Neural cell (in vitro differentiated cells): ENCODE data around the gene SEL1L2.

ENCODE experiments used
- EP300 ChIP-seq: fragments of 450-650 bp; conservative IDR thresholded peaks from 2 replicates; pipeline ENCODE4 v1.6.1; 2014; ENCODE audit warnings: antibody characterized with exemption, mild to moderate bottlenecking, moderate library complexity; ENCODE audit not compliant: poor library complexity, severe bottlenecking
- MXI1 ChIP-seq: fragments of 450-650 bp; conservative IDR thresholded peaks from 2 replicates; pipeline ENCODE4 v1.6.1; 2014; ENCODE audit warnings: antibody characterized with exemption, mild to moderate bottlenecking; ENCODE audit not compliant: poor library complexity, severe bottlenecking
- TAF1 ChIP-seq: IDR thresholded peaks from 2 replicates; pipeline ENCODE4 v1.6.1; 2012; ENCODE audit warnings: low read depth
- TF ChIP-seq, protein P1 (sequence below): fragments of 450-650 bp; IDR thresholded peaks from 2 replicates; pipeline ENCODE4 v1.5.1; 2014; ENCODE audit warnings: antibody characterized with exemption, mild to moderate bottlenecking, moderate library complexity; ENCODE audit not compliant: poor library complexity, severe bottlenecking

DNA sequence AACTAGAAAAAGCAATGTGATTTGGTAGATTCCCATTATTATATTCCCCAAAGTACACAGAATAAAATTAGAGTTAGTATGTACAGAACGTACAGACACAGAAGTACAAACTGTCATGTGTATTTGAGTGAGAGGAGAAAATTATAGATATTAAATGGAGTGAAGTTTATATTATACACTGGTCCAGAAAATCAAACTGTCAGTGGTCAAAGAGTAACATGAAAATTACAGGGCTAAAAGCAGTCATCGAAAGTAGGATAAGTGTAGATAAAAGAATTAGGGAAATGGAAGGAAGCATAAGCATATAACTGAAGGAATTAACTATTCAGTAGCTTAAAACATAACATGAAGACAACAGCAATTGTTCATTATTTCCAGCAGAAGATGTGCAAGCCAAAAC lies 30.3 kb downstream of the SEL1L2 start:
- TF ChIP-seq TAF1: no peak
- TF ChIP-seq, protein P1, sequence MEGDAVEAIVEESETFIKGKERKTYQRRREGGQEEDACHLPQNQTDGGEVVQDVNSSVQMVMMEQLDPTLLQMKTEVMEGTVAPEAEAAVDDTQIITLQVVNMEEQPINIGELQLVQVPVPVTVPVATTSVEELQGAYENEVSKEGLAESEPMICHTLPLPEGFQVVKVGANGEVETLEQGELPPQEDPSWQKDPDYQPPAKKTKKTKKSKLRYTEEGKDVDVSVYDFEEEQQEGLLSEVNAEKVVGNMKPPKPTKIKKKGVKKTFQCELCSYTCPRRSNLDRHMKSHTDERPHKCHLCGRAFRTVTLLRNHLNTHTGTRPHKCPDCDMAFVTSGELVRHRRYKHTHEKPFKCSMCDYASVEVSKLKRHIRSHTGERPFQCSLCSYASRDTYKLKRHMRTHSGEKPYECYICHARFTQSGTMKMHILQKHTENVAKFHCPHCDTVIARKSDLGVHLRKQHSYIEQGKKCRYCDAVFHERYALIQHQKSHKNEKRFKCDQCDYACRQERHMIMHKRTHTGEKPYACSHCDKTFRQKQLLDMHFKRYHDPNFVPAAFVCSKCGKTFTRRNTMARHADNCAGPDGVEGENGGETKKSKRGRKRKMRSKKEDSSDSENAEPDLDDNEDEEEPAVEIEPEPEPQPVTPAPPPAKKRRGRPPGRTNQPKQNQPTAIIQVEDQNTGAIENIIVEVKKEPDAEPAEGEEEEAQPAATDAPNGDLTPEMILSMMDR: no peak
- peak; percentile 75 for TF ChIP-seq EP300
- no peak for TF ChIP-seq MXI1
